ENCODE measurements around the gene NHLH2. TPM values are rescaled to one million over a fixed set of nuclear protein-coding genes. Genes with fewer than 3 reads are reported as not detected.

Gene NHLH2
- total RNA-seq, 1 donor from 2014 or later = 0.18 TPM

- FAIRE-seq (no peak), DNase-seq (ENCODE audit: low read depth) (no peak)
- H3K9ac ChIP-seq (ENCODE audit: low read length) = no peak overlapping the region
- no peak for TF ChIP-seq CTCF (IDR thresholded peaks at IDR 0.05; ENCODE audit: insufficient read depth, low read depth, low read length)
- TF ChIP-seq EZH2 (IDR thresholded peaks at IDR 0.05; ENCODE audit: insufficient read depth, low read length) = no peak
- no peaks in the 10 kb centered on the region for H3K79me2 ChIP-seq (ENCODE audit: insufficient read depth, low read length)
- no peak overlapping the region for H3K4me3 ChIP-seq (ENCODE audit: insufficient read depth, low read depth, low read length)
- no peaks in the 10 kb centered on the region for H3K9me3 Mint-ChIP-seq (ENCODE audit: unreplicated experiment)
- H3K27ac ChIP-seq (ENCODE audit: low read depth, low read length) = no peak overlapping the region
- no peak overlapping the region for H3K27ac Mint-ChIP-seq (ENCODE audit: unreplicated experiment)
- H2AFZ ChIP-seq (ENCODE audit: low read depth, low read length) = no peak overlapping the region
- H3K4me1 Mint-ChIP-seq (ENCODE audit: low read depth, unreplicated experiment) = no peaks in the 10 kb centered on the region
- H3K36me3 ChIP-seq (ENCODE audit: insufficient read depth, low read length) = no peaks in the 10 kb centered on the region
- H3K4me3 Mint-ChIP-seq (ENCODE audit: unreplicated experiment) = no peak overlapping the region
- H3K4me2 ChIP-seq (ENCODE audit: low read length) = no peak overlapping the region
- H3K27me3 Mint-ChIP-seq (ENCODE audit: low read depth, unreplicated experiment) = peaks cover 4% of the 10 kb centered on the region
- H4K20me1 ChIP-seq (ENCODE audit: insufficient read depth, low read length) = no peaks in the 10 kb centered on the region
- peaks cover 2% of the 10 kb centered on the region for H3K27me3 ChIP-seq (ENCODE audit: insufficient read depth, low read length)
- no peaks in the 10 kb centered on the region for H3K36me3 Mint-ChIP-seq (ENCODE audit: low read depth, unreplicated experiment)
- H3K4me1 ChIP-seq (ENCODE audit: insufficient read depth, low read length) = no peaks in the 10 kb centered on the region
- H3K9me3 ChIP-seq (ENCODE audit: insufficient read depth, low read depth, low read length) = no peaks in the 10 kb centered on the region
Observed at GRCh38 chr1:115811140-115811828, 29.6 kb downstream of the NHLH2 start.

- H3K4me3 ChIP-seq (ENCODE audit: insufficient read depth, low read depth, low read length) = no peak overlapping the region
- no peak for TF ChIP-seq EZH2 (IDR thresholded peaks at IDR 0.05; ENCODE audit: insufficient read depth, low read length)
- no peak for TF ChIP-seq CTCF (IDR thresholded peaks at IDR 0.05; ENCODE audit: insufficient read depth, low read depth, low read length)
- H3K9ac ChIP-seq (ENCODE audit: low read length) = no peak overlapping the region
- no peaks in the 10 kb centered on the region for H3K79me2 ChIP-seq (ENCODE audit: insufficient read depth, low read length)
- H4K20me1 ChIP-seq (ENCODE audit: insufficient read depth, low read length) = no peaks in the 10 kb centered on the region
- H3K27me3 Mint-ChIP-seq (ENCODE audit: low read depth, unreplicated experiment) = peaks cover 4% of the 10 kb centered on the region
- FAIRE-seq = no peak
- no peaks in the 10 kb centered on the region for H3K36me3 ChIP-seq (ENCODE audit: insufficient read depth, low read length)
- no peaks in the 10 kb centered on the region for H3K9me3 Mint-ChIP-seq (ENCODE audit: unreplicated experiment)
- no peaks in the 10 kb centered on the region for H3K4me1 Mint-ChIP-seq (ENCODE audit: low read depth, unreplicated experiment)
- H3K4me3 Mint-ChIP-seq (ENCODE audit: unreplicated experiment) = no peak overlapping the region
- H3K27ac ChIP-seq (ENCODE audit: low read depth, low read length) = no peak overlapping the region
- H3K36me3 Mint-ChIP-seq (ENCODE audit: low read depth, unreplicated experiment) = no peaks in the 10 kb centered on the region
- H3K9me3 ChIP-seq (ENCODE audit: insufficient read depth, low read depth, low read length) = no peaks in the 10 kb centered on the region
- no peak overlapping the region for H2AFZ ChIP-seq (ENCODE audit: low read depth, low read length)
- no peak overlapping the region for H3K4me2 ChIP-seq (ENCODE audit: low read length)
- peaks cover 2% of the 10 kb centered on the region for H3K27me3 ChIP-seq (ENCODE audit: insufficient read depth, low read length)
- H3K27ac Mint-ChIP-seq (ENCODE audit: unreplicated experiment) = no peak overlapping the region
- no peak for DNase-seq (ENCODE audit: low read depth)
- H3K4me1 ChIP-seq (ENCODE audit: insufficient read depth, low read length) = no peaks in the 10 kb centered on the region
Observed at GRCh38 chr1:115810609-115811008, 30.3 kb downstream of the NHLH2 start.

GRCh38 chr1:115809847-115810246 is 31.1 kb downstream of the NHLH2 start:
- no peak for TF ChIP-seq EZH2 (IDR thresholded peaks at IDR 0.05; ENCODE audit: insufficient read depth, low read length)
- Histone ChIP-seq H4K20me1 (ENCODE audit: insufficient read depth, low read length) (no peaks in the 10 kb centered on the region), H2AFZ (ENCODE audit: low read depth, low read length) (no peak overlapping the region), H3K4me1 (ENCODE audit: insufficient read depth, low read length) (no peaks in the 10 kb centered on the region), H3K9me3 (ENCODE audit: insufficient read depth, low read depth, low read length) (no peaks in the 10 kb centered on the region), H3K79me2 (ENCODE audit: insufficient read depth, low read length) (no peaks in the 10 kb centered on the region), H3K9ac (ENCODE audit: low read length) (no peak overlapping the region), H3K4me3 (ENCODE audit: insufficient read depth, low read depth, low read length) (no peak overlapping the region), H3K36me3 (ENCODE audit: insufficient read depth, low read length) (no peaks in the 10 kb centered on the region), H3K4me2 (ENCODE audit: low read length) (no peak overlapping the region), H3K27me3 (ENCODE audit: insufficient read depth, low read length) (peaks cover 2% of the 10 kb centered on the region), H3K27ac (ENCODE audit: low read depth, low read length) (no peak overlapping the region)
- no peak overlapping the region for H3K27ac Mint-ChIP-seq (ENCODE audit: unreplicated experiment)
- no peaks in the 10 kb centered on the region for H3K4me1 Mint-ChIP-seq (ENCODE audit: low read depth, unreplicated experiment)
- H3K36me3 Mint-ChIP-seq (ENCODE audit: low read depth, unreplicated experiment) = no peaks in the 10 kb centered on the region
- no peak for DNase-seq (ENCODE audit: low read depth)
- no peak for FAIRE-seq
- H3K9me3 Mint-ChIP-seq (ENCODE audit: unreplicated experiment) = no peaks in the 10 kb centered on the region
- H3K27me3 Mint-ChIP-seq (ENCODE audit: low read depth, unreplicated experiment) = peaks cover 4% of the 10 kb centered on the region
- H3K4me3 Mint-ChIP-seq (ENCODE audit: unreplicated experiment) = no peak overlapping the region
